ENCODE results near the gene SIRT4. TPM values are rescaled to one million over a fixed set of nuclear protein-coding genes. Genes with fewer than 3 reads are reported as not detected.

SIRT4 gene
- total and polyA plus RNA-seq, 2 of the 4 experiments (the other 2 are of a cell fraction) = 0.87 to 2.0 TPM

DNA sequence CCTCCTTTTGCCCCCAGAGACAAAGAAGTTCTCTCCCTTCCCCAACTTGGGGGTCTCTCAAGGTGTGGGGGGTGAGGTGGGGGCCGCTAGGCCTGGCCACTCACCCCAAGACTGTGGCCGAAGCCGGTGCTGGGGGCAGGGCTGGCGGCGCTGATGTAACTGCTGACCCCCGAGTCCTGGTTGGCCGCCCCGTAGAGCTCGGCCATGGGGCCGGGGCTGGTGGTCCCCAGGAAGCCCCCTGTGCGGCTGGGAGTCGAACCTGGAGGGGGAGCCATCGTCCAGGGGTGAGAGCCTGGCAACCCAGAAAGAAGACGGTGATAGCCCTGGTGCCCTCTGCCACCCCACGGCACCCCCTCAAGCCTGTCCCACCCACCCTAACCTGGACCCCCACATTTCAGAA is 43.9 kb downstream of the SIRT4 start:
- Histone ChIP-seq H2BK120ac (ENCODE audit: low read depth, low read length) (no peak overlapping the region), H3K23ac (ENCODE audit: low read depth, low read length) (no peak overlapping the region), H2AK9ac (replicated peaks; ENCODE audit: low read depth, low read length, poor library complexity) (no peak overlapping the region), H3K36me3 (ENCODE audit: control insufficient read depth, insufficient read depth, low read length) (no peaks in the 10 kb centered on the region), H3K4me1 (ENCODE audit: control insufficient read depth, insufficient read depth, low read length) (no peaks in the 10 kb centered on the region), H3K79me1 (ENCODE audit: low read depth in 1 of 2, low read length in 2 of 2) (no peaks in the 10 kb centered on the region), H3K4me3 (ENCODE audit: insufficient read depth, low read depth, low read length) (no peak overlapping the region), H3K4ac (ENCODE audit: low read depth, low read length) (no peak overlapping the region), H2AFZ (replicated peaks; ENCODE audit: low read length, poor library complexity) (no peak overlapping the region), H3K56ac (ENCODE audit: extremely low read depth, insufficient read depth, low read length) (no peak overlapping the region), H2BK5ac (ENCODE audit: low read depth, low read length, poor library complexity, severe bottlenecking) (no peak overlapping the region), H3K18ac (ENCODE audit: low read depth, low read length) (no peak overlapping the region), H3K9ac (ENCODE audit: low read depth, low read length) (no peak overlapping the region), H2BK20ac (ENCODE audit: low read depth, low read length) (no peak overlapping the region), H4K5ac (ENCODE audit: low read depth, low read length) (no peak overlapping the region), H3K14ac (replicated peaks; ENCODE audit: low read depth, low read length) (no peak overlapping the region), H4K91ac (ENCODE audit: insufficient read depth, low read depth, low read length) (no peak overlapping the region), H3K27ac (ENCODE audit: insufficient read depth, low read length) (no peak overlapping the region), H4K20me1 (ENCODE audit: insufficient read depth, low read length) (no peaks in the 10 kb centered on the region), H2BK15ac (ENCODE audit: low read depth, low read length) (no peak overlapping the region), H3K9me3 (ENCODE audit: control insufficient read depth, insufficient read depth, low read length) (no peaks in the 10 kb centered on the region), H4K8ac (ENCODE audit: low read depth in 2 of 2, low read length in 2 of 2) (no peak overlapping the region), H3K4me2 (ENCODE audit: low read depth, low read length) (no peak overlapping the region), H3K27me3 (ENCODE audit: control insufficient read depth, insufficient read depth, low read length) (peaks cover 39% of the 10 kb centered on the region), H3K9me1 (ENCODE audit: insufficient read depth, low read length) (no peaks in the 10 kb centered on the region), H2AK5ac (ENCODE audit: low read depth, low read length) (no peak overlapping the region)
- intact Hi-C loops (cut with micrococcal nuclease) (no loop called here), dilution Hi-C loops (cut with HindIII; ENCODE audit: low sequenced_read_pairs, unreplicated experiment) (no loop called here), in situ Hi-C loops (cut with MboI; ENCODE audit: low sequenced_read_pairs) (loop anchor here (25.0 kb wide), 1 partner anchor 91 kb away; the partner anchor contains the start of genes COX6A1, GATC and TRIAP1)
- ATAC-seq (ENCODE audit: low read depth) (no peak), DNase-seq (no peak)
- no TSS peak for BruUV-seq (replicated peaks)
- ChIA-PET CTCF (no interaction called here), POLR2A (ENCODE audit: unreplicated experiment) (no interaction called here)
- TF ChIP-seq CEBPB (IDR thresholded peaks at IDR 0.05; ENCODE audit: low read depth, low read length) = no peak
- TF ChIP-seq, protein P1, sequence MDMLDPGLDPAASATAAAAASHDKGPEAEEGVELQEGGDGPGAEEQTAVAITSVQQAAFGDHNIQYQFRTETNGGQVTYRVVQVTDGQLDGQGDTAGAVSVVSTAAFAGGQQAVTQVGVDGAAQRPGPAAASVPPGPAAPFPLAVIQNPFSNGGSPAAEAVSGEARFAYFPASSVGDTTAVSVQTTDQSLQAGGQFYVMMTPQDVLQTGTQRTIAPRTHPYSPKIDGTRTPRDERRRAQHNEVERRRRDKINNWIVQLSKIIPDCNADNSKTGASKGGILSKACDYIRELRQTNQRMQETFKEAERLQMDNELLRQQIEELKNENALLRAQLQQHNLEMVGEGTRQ (IDR thresholded peaks at IDR 0.05; ENCODE audit: low read depth, low read length) = no peak
- no peak for TF ChIP-seq NFE2L2 (IDR thresholded peaks at IDR 0.05; ENCODE audit: low read depth, low read length)
- no peak for TF ChIP-seq CHD1 (IDR thresholded peaks at IDR 0.05; ENCODE audit: low read depth, low read length)
- no peak for TF ChIP-seq FOS (IDR thresholded peaks at IDR 0.05; ENCODE audit: low read depth, low read length)
- no peak for TF ChIP-seq MAZ (IDR thresholded peaks at IDR 0.05; ENCODE audit: borderline replicate concordance, low read depth, low read length)
- TF ChIP-seq MAFK (IDR thresholded peaks at IDR 0.05; ENCODE audit: low read depth, low read length) = no peak
- TF ChIP-seq, protein P2, sequence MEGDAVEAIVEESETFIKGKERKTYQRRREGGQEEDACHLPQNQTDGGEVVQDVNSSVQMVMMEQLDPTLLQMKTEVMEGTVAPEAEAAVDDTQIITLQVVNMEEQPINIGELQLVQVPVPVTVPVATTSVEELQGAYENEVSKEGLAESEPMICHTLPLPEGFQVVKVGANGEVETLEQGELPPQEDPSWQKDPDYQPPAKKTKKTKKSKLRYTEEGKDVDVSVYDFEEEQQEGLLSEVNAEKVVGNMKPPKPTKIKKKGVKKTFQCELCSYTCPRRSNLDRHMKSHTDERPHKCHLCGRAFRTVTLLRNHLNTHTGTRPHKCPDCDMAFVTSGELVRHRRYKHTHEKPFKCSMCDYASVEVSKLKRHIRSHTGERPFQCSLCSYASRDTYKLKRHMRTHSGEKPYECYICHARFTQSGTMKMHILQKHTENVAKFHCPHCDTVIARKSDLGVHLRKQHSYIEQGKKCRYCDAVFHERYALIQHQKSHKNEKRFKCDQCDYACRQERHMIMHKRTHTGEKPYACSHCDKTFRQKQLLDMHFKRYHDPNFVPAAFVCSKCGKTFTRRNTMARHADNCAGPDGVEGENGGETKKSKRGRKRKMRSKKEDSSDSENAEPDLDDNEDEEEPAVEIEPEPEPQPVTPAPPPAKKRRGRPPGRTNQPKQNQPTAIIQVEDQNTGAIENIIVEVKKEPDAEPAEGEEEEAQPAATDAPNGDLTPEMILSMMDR (conservative IDR thresholded peaks at IDR 0.05; ENCODE audit: low read depth, low read length) = no peak
- no peak for TF ChIP-seq MXI1 (IDR thresholded peaks at IDR 0.05; ENCODE audit: borderline replicate concordance, low read depth, low read length)
- no peak for TF ChIP-seq BHLHE40 (IDR thresholded peaks at IDR 0.05; ENCODE audit: low read depth, low read length)
- TF ChIP-seq RCOR1 (IDR thresholded peaks at IDR 0.05; ENCODE audit: insufficient replicate concordance, low read length) = no peak
- no peak for TF ChIP-seq RAD21 (IDR thresholded peaks at IDR 0.05; ENCODE audit: low read length)
- TF ChIP-seq, protein P3, sequence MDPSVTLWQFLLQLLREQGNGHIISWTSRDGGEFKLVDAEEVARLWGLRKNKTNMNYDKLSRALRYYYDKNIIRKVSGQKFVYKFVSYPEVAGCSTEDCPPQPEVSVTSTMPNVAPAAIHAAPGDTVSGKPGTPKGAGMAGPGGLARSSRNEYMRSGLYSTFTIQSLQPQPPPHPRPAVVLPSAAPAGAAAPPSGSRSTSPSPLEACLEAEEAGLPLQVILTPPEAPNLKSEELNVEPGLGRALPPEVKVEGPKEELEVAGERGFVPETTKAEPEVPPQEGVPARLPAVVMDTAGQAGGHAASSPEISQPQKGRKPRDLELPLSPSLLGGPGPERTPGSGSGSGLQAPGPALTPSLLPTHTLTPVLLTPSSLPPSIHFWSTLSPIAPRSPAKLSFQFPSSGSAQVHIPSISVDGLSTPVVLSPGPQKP (IDR thresholded peaks at IDR 0.05; ENCODE audit: borderline replicate concordance, low read depth, low read length) = no peak
- 91% methylated on average over 9 of the region's 15 CpGs; no CpG with 5 or more reads in 1 of the 2 experiments for WGBS, 2 experiments (ENCODE audit: extremely low coverage in 2 of 2, insufficient read length in 1 of 2)
